ENCODE data around the gene SEMA3G. TPM values are rescaled to one million over a fixed set of nuclear protein-coding genes. Genes with fewer than 3 reads are reported as not detected.

SEMA3G gene
- total RNA-seq, 1 experiment from 2014 or later = 0.10 TPM

DNA sequence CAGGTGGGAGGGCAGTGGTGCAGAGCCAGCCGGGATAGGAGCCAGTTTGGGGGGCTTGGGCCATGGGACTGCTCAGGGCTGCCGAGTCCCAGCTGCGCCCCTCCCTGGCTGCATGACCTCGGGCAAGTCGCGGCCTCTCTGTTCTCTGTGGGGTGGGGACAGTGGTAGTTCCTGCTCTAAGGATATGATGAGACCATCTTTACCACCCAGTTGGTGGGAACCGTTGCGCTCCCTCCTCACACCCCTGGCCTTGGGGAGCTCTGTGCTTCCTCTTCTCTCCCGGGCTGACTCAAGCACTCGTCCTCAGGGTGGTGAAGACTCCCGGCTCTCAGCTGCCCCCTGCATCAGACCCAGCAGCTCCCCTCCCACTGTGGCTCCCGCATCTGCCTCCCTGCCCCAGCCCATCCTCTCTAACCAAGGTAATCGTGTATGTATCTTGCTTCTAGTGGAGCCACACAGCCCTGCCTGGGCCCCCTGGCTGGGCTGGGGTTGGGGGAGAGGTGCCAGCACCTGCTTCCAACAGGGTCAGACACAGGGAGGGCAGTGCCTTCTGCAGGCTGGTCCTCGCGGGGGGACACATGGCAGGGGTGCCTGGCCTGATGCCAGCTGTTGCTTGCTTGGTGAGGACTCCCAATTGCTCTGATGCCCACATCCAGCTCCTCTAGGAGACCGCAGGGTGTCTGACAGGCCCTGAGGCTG, 35.1 kb upstream of the SEMA3G start:
- no peak for DNase-seq (ENCODE audit: extremely low read depth, low read depth)

DNA sequence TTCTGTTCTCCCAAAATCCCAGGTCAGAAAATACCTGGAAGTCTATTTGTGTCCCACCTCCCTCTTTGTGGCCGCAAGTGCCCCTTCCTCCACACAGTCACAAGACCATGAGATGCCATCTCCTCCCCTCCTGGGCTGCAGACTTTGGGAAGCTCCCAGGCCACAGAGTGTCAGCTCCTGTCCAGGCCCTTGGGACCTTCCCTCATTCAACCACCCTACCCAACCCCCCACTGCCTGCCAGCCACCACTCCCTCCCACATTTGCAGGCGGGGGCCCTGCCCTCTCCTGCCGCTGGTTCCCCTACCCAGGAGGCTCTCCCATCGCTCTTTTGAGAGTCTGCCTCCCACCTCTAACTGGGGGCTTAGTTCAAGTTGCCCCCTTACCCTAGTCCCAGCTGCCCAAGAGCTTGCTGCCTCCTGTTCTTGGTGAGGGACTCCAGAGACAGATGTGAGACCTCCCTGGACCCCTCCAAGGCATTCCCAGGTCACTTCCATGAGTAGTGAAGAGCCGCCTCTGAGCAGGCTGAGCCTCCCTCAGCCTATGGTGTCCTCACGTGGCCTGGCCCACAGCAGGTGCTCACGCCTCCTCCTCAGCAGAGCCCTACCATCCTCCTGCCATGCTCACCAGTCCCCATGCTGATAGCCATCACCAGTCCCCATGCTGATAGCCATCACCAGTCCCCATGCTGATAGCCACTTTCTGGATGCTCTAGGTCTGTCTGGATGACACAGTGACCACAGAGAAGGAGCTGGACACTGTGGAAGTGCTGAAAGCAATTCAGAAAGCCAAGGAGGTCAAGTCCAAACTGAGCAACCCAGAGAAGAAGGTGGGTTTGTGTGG, 34.4 kb upstream of the SEMA3G start:
- DNase-seq (ENCODE audit: extremely low read depth, low read depth) = no peak

DNA sequence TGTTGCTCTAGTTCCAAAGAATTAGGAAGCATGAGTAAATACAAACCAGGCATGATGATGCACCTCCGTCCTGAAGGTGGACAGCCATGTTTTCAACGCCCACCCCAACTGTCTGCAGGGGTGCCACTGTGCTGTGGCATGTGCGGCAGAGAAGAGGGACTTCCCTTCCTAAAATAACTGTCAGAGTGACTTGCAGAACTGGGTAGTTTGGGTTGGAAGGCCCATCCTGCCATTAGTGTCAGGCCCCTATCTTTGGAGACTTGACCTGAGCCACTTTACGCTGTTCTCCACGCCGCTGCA, 32.8 kb upstream of the SEMA3G start:
- DNase-seq (ENCODE audit: extremely low read depth, low read depth) = no peak

DNA sequence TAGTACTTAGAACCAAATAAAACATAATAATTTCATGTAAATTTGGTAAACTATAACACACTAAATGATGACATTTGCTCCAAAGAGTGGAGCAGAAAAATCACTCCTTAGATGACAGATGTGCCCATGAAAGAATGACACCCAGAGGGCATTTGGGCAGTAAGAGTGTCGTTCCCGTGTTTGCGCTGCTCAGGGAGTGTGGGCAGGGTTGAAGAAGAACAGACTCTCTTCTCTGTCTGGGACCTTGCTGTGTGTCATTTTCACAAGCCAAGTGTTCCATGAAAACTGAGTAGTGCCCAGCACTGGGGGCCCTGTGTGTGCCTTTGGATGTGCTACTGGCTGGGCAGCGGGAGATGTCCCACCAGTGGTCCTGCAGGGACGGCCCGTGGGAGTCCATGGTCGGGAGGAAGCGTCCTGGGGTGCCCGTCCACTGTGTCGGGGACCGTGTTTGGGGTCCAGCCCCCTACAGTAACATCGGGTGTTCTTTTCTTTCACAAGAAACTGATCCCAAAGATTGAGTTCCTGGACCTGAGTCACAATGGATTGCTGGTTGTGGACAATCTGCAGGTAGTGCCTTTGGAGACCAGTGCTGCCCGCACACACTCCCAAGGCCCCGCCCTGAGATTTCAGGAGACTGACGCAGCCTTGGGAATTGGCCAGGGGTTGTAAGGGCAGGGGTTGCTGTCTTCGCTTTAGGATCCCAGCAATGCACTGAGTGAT, 32.3 kb upstream of the SEMA3G start:
- no peak for DNase-seq (ENCODE audit: extremely low read depth, low read depth)

DNA sequence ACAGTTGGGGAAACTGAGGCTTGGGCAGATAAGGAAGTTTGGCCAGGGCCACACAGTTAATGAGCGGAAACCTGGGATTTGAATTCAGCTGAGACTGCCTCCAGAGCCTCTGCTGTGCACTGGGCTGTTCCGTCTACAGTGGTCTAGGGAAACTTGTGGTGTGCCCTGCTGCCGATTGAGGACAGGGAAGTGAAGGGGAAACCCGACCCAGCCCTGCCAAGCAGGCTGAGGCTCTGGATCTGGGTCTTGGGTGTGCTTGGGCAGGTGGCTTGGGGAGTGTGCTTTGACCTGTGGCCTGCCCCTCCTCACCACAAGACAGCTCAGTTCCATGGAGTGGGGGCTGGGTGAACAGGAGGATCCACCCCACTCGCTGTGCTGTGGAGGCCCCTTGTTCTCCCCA, 28.1 kb upstream of the SEMA3G start:
- DNase-seq (ENCODE audit: extremely low read depth, low read depth) = no peak

DNA sequence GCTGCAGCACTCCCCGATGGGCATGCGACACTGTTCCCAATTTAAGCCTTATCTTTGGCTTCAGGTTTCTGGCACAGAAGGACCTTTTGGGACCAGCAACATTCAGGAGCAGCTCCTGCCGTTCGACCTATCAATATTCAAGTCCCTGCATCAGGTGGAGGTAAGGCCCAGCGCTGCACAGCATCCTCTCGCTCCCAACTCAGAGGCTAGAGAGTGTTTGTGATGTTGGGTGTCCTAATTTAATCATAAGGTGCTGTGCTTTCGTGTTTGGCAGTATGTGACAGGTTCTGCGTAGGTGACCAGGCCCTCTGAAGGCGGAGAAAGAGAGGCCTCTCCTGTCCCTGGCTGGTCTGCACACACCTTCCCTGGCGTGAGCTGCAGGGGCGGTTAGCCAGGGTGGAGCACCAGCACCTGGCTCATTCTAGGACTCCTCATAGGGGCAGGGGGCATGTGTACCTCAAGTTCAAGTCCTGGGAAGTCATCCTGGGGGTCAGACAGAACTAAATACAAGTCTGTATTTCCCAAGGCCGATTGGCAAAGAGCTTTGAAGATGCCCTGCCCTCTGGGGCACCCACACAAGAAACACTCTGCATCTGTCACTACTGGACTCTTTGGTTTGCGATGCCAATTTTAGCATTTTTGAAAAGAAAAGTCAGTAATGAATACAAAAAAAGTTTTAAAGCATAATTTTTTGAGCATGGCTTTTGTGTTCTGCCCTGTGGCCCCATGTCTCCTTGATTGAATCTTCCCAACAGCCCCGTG, 27.5 kb upstream of the SEMA3G start:
- no peak for DNase-seq (ENCODE audit: extremely low read depth, low read depth)

DNA sequence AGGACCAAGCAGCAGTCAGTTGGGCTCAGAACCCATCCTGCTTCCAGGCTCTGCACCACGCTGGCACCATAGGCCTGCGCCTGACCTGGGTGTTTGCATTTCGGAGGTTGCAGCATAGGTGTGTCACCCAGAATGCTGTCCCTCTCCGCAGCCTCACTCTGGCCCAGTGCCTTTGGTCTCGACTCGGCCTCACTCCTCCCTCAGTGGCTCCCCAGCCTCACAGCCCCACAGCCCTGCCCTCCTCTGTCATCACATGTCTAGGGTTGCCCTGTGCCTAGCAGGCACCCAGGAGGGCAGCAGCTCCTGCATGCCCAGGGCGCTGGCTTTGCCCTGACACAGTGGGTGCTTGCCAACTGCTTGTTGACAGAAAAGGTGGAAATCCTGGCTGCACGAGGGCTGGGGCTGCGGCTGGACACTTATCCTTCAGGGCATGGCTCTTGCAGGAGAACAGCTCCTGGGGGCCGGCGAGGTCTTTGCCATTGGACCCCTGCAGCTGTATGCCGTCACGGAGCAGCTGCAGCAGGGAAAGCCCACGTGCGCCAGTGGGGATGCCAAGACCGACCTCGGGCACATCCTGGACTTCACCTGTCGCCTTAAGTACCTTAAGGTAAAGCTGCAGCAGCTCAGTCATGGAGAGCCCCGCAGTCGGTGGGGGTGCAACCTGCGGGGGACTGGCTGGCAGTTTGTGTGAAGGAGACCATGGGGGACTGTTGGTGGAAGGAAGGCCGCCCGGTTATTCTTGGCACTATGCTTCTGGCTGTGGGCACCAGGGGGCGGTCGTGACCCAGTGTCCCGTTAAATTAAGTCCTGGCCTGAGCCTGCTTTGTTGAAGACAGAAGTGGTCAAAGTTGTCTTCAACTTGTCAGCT, 26.7 kb upstream of the SEMA3G start:
- DNase-seq (ENCODE audit: extremely low read depth, low read depth) = peak; percentile 41

DNA sequence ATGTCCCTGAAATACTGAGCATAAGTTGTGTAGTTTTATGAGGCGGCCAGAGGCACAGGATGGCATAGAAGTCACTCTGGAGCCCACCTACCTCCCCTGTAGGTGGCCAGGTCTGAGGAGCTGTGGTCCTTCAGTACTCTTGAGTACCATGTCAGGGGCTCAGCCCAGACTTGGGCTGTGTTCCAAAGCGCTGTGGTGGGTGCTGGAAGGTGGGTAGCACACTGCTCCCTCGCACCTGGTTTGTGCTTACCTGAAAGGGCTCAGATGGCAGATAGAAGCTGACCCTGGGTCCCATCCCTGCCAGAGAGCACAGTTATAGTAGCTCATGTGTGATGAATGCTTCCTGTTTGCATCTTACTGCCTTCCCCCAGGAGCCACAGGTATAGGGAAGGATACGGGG, 26.0 kb upstream of the SEMA3G start:
- no peak for DNase-seq (ENCODE audit: extremely low read depth, low read depth)

DNA sequence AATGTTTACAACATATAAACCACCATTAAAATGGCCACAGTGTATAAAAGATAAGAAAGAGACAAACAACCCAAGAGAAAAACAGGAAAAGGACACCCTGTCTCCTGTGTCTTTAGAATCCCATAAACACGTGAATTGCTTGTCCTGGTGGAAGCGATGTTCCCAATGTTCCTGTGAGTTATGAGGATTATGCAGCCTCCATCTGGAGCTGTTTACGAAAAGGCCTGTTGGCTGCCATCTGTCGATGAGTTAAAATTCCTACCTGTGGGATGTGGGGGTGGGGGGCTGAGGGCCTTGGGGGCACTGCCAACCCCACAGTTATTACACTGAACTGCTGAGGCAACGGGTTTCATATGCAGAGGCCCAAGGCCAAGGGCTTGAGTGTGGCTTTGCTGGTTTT, 24.1 kb upstream of the SEMA3G start:
- DNase-seq (ENCODE audit: extremely low read depth, low read depth) = no peak

DNA sequence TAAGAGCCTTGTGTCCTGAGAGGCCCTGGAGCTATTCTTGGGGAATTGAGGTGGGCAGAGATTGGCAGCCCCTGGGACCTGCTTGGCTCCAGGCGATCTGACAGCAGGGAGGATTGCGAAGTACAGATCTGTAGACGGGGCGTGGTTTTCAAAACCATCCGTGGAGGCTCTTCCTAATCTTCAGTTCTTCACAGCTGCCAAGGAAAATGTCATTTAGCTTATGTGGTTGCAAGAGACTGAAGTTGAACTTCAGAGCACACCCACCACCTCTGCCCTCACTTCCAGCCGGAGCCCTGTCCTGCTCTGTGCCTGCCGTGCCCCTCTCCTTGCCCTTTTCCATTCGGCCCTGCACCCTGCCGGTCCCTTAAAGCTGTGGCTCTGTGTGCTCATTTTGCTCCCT, 23.4 kb upstream of the SEMA3G start:
- no peak for DNase-seq (ENCODE audit: extremely low read depth, low read depth)

DNA sequence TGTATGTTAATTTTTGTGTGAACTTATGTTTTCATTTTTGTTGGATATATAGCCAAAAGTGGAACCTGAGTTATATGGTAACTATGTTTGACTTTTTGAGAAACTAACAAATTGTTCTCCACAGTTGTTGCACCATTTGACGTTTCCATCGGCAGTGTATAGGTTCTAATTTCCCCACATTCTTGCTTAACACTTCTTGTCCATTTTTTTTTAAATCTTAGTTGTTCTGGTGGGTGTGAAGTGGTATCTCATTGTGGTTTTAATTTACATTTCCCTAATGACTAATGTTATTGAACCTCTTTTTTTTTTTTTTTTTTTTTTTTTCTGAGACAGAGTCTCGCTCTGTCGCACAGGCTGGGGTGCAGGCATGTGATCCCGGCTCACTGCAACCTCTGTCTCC, 18.5 kb upstream of the SEMA3G start:
- no peak for DNase-seq (ENCODE audit: extremely low read depth, low read depth)

DNA sequence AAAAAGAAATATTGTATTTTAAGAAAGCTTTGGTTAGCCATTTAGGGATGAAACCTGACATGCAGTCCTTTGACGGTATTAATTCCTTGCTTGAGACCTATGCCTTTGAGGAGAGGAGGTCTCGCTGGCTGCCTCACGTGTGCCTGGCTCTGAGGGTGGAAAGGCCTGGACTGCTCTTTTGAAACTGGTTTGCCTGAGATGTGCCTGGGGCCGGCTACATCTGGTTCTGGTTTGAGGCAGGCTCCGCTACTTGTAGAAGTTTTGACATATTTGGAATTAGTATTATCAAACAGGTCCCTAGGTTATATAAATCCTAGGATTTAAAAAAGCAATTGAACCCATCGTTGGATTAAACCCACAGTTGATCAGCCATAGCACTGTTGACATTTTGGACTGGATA, 17.0 kb upstream of the SEMA3G start:
- DNase-seq (ENCODE audit: extremely low read depth, low read depth) = no peak

DNA sequence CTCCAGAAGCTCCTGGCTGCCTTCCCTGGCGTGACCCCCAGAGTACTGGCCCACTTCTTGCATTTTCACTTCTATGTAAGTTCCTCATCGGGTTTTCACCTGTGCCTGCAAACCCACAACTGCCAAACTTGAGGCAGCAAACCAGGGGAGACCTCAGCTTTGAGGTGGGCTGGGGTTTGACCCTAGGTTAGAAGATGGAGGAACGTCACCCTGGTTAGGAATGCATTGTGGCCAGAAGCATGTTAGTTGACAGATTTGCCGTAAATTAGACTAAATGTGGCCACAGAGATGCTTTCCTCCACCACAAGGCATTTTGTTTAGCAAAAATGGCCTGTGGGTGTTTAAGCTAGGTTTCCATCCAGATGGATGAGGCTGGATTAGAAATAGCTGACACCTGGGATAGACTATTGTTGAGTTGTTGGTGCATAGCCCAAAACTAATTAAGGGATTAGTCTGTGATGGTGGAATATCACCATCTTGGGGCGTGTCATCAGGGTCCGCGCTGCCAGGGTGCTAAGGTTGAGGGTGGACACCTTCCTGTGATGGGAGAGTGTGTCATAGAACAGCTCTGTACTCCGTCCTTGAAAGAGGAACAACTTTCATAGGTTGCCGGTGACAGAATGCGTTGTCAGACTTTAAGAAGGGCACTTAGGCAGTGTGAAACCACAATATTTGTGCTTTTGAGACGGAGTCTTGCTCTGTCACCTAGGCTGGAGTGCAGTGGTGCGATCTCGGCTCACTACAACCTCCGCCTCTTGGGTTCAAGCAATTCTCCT, 14.1 kb upstream of the SEMA3G start:
- no peak for DNase-seq (ENCODE audit: extremely low read depth, low read depth)

DNA sequence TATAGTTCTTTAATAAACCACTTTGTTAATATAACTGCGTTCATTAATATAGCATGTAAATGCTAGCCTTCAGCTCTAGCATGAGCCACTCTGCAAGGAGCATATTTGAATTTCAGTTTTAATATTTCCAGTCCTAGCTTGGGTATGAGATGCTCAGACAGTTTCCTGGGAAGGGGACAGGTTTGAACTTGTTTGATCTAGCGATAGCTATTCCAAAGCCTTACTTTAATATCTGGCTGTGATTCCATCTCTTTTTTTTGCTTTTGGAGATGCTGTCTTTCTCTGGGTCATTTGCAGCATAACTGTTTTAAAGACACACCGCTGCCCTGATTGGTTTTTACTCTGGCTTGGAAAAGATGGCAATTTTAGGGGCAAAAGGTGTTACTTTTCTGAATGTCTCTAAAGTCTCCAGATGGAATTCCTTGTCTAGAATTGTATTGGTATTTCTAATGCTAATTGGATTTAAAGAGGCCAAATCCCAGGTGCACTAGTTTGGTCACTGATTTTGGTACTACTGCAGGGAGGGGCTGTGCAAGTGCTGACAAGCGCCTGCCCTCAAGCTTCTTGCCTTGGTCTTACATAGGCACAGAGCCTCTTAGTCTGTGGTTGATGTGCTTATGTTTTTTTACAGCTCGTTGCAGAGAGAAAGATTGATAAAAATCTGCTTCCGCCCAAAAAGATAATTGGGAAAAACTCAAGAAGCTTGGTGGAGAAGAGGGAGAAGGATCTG, 13.3 kb upstream of the SEMA3G start:
- no peak for DNase-seq (ENCODE audit: extremely low read depth, low read depth)

DNA sequence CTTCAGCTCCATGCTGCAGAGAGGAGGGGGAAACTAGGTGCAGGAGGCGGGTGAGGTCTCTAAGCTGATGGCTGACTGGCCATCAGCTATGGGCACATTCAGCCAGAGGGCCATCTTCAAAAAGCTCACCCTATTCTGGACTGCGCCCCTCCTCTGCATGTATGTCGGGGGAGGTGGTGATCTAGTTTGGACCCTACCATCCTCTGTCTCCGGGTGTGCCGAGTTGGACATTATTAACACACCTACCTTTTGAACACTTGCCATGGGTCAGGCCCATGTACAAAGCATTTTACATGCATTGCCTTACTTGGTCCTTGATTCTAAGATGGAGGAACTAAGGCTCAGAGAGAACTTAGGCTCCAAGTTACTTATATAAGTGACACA, 11.9 kb upstream of the SEMA3G start:
- no peak for DNase-seq (ENCODE audit: extremely low read depth, low read depth)

DNA sequence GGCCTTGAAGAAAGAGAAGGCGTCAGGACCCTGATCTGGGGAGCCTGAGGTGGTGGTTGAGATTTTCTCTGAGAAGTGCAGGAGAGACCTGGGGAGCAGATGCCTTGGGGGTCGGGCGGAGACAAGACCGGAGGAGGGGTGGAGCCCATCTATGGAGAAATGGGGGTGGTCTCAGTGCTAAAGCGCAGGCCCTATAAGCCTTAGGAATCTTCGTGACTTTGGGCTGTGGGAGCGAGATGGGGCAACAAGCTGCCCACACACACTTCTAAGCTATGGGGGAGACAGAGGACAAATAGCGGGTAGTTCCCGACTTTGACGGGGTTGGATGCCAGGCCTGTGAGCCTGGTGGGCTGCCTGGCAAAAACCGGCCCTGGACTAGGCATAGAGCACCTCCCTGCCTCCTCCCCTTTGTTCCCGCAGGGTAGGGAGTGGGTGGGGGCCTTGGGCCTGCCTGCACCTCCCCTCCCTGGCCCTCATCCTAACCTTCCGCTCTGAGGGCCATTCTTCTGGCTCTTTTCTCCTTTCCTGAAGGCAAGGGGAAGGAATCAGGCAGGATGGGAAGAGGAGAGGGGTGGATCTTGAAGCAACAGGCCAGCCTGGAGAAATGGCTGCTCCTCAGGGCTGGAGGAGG, 11.4 kb upstream of the SEMA3G start:
- no peak for DNase-seq (ENCODE audit: extremely low read depth, low read depth)

DNA sequence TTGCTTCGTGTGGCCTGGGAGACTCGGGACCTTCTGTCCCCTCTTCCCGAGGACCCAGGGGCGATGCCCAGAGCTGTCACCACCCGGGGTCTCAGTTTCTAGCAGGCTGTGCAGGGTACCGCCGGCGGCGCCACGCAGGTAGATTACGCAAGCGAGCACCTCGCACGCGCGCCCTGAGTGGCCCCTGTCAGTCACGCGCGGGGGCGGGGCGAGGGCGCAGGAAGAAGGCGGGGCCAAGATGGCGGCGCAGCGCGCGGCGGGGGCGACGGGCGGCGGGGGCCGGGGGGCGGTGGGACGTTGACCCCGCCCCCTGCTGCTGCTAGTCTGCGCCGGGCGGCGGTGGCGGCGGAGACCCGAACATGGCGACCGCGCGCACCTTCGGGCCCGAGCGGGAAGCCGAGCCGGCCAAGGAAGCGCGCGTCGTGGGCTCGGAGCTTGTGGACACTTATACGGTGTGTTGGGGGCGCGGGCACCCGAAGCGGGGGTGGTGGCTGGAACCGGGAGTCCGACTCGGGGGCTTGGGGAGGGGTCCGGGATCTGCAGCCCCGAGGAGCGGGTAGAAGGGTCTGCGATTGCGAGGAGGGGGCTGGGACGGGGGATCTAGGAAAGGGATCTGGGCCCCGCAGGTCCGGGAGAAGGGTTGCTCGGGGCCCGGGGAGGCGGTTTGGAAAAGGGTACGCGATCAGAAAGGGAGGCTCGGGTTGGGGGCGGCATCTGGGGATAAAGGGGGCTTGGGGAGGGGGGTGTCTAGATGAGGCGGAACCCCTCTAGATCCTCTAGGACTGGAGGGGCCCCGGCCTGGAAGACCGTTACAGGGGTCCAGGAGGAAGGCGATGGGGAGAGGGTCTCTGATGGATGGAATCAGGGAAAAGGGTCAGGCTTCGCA, 10.6 kb upstream of the SEMA3G start, which contains the start of gene NISCH:
Gene NISCH (plus strand): TSS at position 322 of the 886 bp plus-strand sequence. CDS start 38 bp downstream, at position 360.
- peak; percentile 67 for DNase-seq (ENCODE audit: extremely low read depth, low read depth)

Measured in NCI-H460 (cell line).